Retinal pigment epithelial cell (primary cell): ENCODE results near the gene HSPBP1.
"Not testable (repeated sequence)": the region's sequence is repeated elsewhere in the genome, so short reads cannot be mapped to it uniquely, and the experiment has no call there.

Experiments
- DNase-seq: peaks from one replicate; pipeline ENCODE4 v3.0.0-alpha.2; 2010; ENCODE audit warnings: low read depth
- H3K4me3 ChIP-seq: 2 replicates; pipeline ENCODE4 v1.5.1; 2011; ENCODE audit warnings: mild to moderate bottlenecking, low read length, control low read depth, moderate library complexity
- TF ChIP-seq, protein P1 (sequence below): conservative IDR thresholded peaks from 2 replicates; pipeline ENCODE4 v1.5.1; 2011; ENCODE audit warnings: low read depth, low read length, control low read depth, inconsistent platforms

The HSPBP1 gene

GRCh38 chr19:55226788-55227187 lies 53.1 kb downstream of the HSPBP1 start:
- DNase-seq = no peak
- TF ChIP-seq, protein P1, sequence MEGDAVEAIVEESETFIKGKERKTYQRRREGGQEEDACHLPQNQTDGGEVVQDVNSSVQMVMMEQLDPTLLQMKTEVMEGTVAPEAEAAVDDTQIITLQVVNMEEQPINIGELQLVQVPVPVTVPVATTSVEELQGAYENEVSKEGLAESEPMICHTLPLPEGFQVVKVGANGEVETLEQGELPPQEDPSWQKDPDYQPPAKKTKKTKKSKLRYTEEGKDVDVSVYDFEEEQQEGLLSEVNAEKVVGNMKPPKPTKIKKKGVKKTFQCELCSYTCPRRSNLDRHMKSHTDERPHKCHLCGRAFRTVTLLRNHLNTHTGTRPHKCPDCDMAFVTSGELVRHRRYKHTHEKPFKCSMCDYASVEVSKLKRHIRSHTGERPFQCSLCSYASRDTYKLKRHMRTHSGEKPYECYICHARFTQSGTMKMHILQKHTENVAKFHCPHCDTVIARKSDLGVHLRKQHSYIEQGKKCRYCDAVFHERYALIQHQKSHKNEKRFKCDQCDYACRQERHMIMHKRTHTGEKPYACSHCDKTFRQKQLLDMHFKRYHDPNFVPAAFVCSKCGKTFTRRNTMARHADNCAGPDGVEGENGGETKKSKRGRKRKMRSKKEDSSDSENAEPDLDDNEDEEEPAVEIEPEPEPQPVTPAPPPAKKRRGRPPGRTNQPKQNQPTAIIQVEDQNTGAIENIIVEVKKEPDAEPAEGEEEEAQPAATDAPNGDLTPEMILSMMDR = no peak
- no peak overlapping the region for H3K4me3 ChIP-seq

GRCh38 chr19:55226273-55226672 lies 53.6 kb downstream of the HSPBP1 start:
- no peak overlapping the region for H3K4me3 ChIP-seq
- TF ChIP-seq, protein P1 = no peak
- DNase-seq = no peak

DNA sequence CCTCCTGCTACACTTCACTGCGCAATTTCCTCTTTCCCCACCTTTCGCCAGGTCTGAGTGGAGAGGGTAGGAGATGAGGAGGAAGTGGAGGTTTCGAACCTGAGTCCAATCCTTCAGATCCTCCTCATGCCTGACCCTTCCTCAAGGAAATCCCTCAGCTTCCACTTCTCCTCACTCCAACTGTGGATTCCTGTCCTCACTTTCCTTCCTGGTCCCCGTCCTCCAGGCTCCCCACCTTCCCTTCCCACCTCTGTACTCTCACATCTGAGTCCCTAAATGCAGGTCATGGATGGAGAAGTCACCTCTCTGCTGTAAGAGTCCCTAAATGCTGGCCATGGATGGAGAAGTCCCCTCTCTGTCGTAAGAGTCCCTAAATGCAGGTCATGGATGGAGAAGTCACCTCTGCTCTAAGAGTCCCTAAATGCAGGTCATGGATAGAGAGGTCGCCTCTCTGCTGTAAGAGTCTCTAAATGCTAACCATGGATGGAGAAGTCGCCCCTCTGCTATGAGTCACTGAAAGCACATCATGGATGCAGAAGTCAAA lies 54.4 kb downstream of the HSPBP1 start:
- TF ChIP-seq, protein P1 = no peak
- no peak for DNase-seq
- H3K4me3 ChIP-seq = no peak overlapping the region

DNA sequence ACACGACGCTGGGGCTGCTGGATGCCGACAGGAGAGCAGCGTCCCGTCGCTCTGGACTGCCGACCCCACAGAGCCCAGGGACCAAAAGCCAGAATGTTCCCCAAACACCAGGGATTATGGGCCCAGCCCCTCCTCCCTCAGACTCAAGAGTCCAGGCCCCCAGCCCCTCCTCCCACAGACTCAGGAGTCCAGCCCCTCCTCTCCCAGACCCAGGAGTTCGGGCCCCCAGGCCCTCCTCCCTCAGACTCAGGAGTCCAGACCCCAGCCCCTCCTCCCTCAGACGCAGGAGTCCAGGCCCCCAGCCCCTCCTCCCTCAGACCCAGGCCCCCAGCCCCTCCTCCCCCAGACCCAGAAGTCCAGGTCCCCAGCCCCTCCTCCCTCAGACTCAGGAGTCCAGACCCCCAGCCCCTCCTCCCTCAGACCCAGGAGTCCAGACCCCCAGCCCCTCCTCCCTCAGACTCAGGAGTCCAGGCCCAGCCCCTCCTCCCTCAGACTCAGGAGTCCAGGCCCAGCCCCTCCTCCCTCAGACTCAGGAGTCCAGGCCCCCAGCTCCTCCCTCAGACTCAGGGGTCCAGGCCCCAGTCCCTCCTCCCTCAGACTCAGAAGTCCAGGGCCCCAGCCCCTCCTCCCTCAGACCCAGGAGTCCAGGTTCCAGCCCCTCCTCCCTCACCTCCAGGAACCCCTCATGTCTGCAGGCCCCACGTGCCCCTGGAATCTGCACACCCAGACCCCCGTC lies 55.1 kb downstream of the HSPBP1 start:
- H3K4me3 ChIP-seq, DNase-seq: not testable (repeated sequence)

GRCh38 chr19:55224038-55224665 lies 55.8 kb downstream of the HSPBP1 start:
- no peak overlapping the region for H3K4me3 ChIP-seq
- DNase-seq = no peak
- TF ChIP-seq, protein P1 = no peak

- H3K4me3 ChIP-seq = no peak overlapping the region
- DNase-seq = no peak
- TF ChIP-seq, protein P1 = no peak
These were observed 56.4 kb downstream of the HSPBP1 start for GRCh38 chr19:55223291-55224037.

- no peak overlapping the region for H3K4me3 ChIP-seq
- DNase-seq = no peak
- TF ChIP-seq, protein P1 = no peak
These were observed 59.4 kb downstream of the HSPBP1 start for GRCh38 chr19:55220525-55220924.
